OCI-LY1 (cell line): Measurements from ENCODE around the gene ABHD1.

Source experiments
- EZH2 ChIP-seq: fragments of 200-600 bp; sonication (generic), shearing (Covaris generic); IDR thresholded peaks from 2 replicates; pipeline ENCODE4 v1.8.0; 2017; ENCODE audit warnings: borderline replicate concordance, mixed run types, mild to moderate bottlenecking, antibody characterized with exemption, low read length, moderate library complexity, mixed read lengths
- TF ChIP-seq, protein P1 (sequence below): fragments of 200-600 bp; sonication (generic), shearing (Covaris generic); IDR thresholded peaks from 2 replicates; pipeline ENCODE4 v1.5.1; 2017; ENCODE audit warnings: mild to moderate bottlenecking, antibody characterized with exemption, low read length, moderate library complexity, mixed read lengths

- TF ChIP-seq, protein P1, sequence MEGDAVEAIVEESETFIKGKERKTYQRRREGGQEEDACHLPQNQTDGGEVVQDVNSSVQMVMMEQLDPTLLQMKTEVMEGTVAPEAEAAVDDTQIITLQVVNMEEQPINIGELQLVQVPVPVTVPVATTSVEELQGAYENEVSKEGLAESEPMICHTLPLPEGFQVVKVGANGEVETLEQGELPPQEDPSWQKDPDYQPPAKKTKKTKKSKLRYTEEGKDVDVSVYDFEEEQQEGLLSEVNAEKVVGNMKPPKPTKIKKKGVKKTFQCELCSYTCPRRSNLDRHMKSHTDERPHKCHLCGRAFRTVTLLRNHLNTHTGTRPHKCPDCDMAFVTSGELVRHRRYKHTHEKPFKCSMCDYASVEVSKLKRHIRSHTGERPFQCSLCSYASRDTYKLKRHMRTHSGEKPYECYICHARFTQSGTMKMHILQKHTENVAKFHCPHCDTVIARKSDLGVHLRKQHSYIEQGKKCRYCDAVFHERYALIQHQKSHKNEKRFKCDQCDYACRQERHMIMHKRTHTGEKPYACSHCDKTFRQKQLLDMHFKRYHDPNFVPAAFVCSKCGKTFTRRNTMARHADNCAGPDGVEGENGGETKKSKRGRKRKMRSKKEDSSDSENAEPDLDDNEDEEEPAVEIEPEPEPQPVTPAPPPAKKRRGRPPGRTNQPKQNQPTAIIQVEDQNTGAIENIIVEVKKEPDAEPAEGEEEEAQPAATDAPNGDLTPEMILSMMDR = no peak
- TF ChIP-seq EZH2 = no peak
Observed at GRCh38 chr2:27158468-27158867, 34.9 kb downstream of the ABHD1 start.
